Right ventricle myocardium superior (tissue), 1 donor: ENCODE results near the gene MRGPRX2. TPM values are rescaled to one million over a fixed set of nuclear protein-coding genes. Genes with fewer than 3 reads are reported as not detected.

Source experiments
- ATAC-seq: fragments of 200-7000 bp; cut with Tn5 transposase; one replicate; pipeline ENCODE4 v1.9.1; 2020; ENCODE audit warnings: mild to moderate bottlenecking; ENCODE audit not compliant: poor library complexity
- DNase-seq: peaks from one replicate; pipeline ENCODE4 v3.0.0-alpha.2; 2020
- intact Hi-C: fragments of 100-400 bp; cut with DNase I; formaldehyde crosslinking; loops from one replicate; pipeline ENCODE4 v1.11.2; 2022
- total RNA-seq: library from RNA; stranded (reverse); fragmentation: NEBNext Ultra II Directional; extraction: Animal tissue kit (Norgen Biotek cat#: 25700); gene quantifications from one replicate; pipeline ENCODE4 v1.2.1, GENCODE V29; 2021
- donor health status: DM: no; HTN: yes; CAD: no; lungs with severe emphysema.

The MRGPRX2 gene
- total RNA-seq, 1 donor from 2014 or later: not detected

GRCh38 chr11:19079643-19080440 lies 19.3 kb upstream of the MRGPRX2 start:
- intact Hi-C loops: loop anchor here (5.0 kb wide), 1 partner anchor 32 kb away; no protein-coding TSS in a partner anchor

DNA sequence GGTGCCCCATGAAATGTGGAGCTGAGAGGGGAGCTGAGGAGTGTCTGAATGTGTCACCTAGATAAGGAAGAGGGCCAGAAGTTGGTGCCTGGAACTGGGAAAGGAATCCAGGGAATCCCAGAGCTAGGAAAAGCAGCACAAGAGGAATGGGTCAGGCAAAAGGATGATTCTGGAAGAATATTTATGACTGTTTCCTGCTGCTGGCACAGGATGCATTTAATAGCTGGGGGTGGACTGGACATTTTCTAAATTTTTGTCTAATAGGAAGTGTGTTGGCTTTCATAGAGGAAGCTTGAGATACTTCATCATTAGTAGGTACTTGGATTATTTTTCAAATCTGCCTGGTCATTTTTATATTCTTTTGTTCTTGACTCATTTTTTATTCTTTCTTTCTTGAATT lies 17.4 kb upstream of the MRGPRX2 start:
- intact Hi-C loops: loop anchor here (5.0 kb wide), 1 partner anchor 34 kb away; no protein-coding TSS in a partner anchor
- no peak for DNase-seq
- ATAC-seq: no peak

More at GRCh38 chr11:19079643-19080440, 19.3 kb upstream of the MRGPRX2 start:
- DNase-seq (no peak), ATAC-seq (no peak)

GRCh38 chr11:19076744-19077589 lies 16.4 kb upstream of the MRGPRX2 start:
- intact Hi-C loops: loop anchor here (5.0 kb wide), 1 partner anchor 35 kb away; no protein-coding TSS in a partner anchor
- peak; percentile 55 for DNase-seq
- peak; percentile 85 for ATAC-seq

- DNase-seq (no peak), ATAC-seq (no peak)
- intact Hi-C loops: loop anchor here (5.0 kb wide), 1 partner anchor 37 kb away; no protein-coding TSS in a partner anchor
Observed at GRCh38 chr11:19075636-19076035, 15.1 kb upstream of the MRGPRX2 start.

DNA sequence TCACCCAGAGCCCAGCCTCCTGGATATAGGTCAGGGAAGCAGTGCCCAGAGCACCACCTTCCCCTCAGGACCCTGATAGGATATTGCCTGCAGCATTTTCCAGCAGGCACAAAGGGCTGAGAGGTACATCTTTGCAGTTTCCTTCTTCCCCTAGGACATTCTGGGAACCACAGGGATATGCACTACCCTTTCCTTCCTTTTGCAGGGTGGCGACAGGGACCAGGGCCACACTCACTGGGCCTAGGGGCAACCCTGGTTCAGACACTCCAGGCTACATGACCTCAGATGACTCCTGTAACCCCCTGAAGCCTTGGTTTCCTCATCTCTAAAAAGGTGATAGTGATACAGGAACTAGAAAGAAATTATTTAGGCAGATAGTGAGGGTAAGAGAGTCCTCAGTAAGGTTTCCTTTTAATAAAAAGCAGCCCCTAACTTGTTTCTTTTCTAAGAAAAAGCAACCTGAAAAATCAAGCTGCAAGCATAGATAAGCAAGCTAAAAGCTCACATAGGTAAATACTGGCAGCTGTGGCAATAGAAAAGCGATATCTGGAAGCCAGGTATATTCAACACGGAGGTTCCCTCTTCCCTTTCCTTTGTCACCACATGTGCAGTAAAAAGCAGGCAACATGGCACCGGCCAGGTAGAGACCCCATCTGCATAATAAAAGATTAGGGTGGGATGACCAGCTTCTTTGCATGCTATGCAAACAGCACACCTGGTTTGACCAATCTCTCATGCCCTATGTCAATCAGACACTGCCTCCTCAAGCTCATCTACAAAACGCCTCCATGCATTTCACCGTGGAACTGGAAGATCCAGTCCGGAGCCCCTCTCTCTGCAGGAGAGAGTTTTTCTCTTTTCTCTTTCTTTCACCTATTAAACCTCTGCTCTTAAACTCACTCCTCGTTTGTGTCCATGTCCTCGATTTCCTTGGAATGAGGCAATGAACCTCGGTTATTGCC lies 13.2 kb upstream of the MRGPRX2 start:
- no peak for DNase-seq
- intact Hi-C loops: no loop called here
- no peak for ATAC-seq

GRCh38 chr11:19072464-19072863 lies 11.9 kb upstream of the MRGPRX2 start:
- intact Hi-C loops: no loop called here
- ATAC-seq (no peak), DNase-seq (no peak)

DNA sequence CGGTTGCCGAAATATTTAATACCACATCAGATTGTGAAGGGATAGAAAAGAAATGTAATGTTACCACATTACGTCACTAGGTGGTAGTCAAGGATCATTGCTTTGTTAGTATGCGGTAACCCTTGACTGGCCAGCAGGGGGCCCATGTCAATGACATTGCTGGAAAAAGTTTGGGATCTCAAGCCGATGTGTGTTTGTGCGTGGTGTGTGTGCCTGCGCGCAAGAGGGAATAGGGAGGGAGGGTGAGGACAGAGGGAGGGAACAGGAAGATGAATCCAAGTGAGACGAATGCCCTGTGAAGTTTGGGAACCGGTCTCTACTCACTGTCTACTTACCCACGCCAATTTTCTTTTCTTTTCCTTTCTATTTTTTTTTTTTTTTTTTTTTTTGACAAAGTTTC lies 10.7 kb upstream of the MRGPRX2 start:
- ATAC-seq: peak; percentile 95
- intact Hi-C loops: loop anchor here (2.0 kb wide), 1 partner anchor 484 kb away; no protein-coding TSS in a partner anchor

GRCh38 chr11:19059833-19060232 lies 684 bp downstream of the MRGPRX2 start:
- DNase-seq: no peak
- intact Hi-C loops: no loop called here

More for the DNA sequence above, 10.7 kb upstream of the MRGPRX2 start:
- DNase-seq: peak; percentile 79

DNA sequence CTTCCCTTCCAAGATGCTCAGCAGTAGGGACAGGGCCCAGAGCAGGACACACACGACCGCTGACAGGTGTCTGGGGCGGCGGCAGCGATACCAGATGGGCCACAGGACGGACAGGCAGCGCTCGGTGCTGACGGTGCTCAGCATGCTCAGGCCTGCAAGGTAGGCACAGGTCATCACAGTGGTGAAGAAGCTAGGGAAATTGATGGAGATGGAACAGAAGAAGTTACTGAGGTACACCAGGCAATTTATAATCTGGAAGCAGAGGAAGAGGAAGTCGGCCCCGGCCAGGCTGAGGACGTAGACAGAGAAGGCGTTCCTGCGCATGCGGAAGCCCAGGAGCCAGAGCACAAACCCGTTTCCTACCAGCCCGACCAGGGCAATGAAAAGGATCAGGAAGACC lies 4.6 kb downstream of the MRGPRX2 start:
- ATAC-seq (no peak), DNase-seq (no peak)
- intact Hi-C loops: no loop called here

More at GRCh38 chr11:19059833-19060232, 684 bp downstream of the MRGPRX2 start:
- no peak for ATAC-seq

GRCh38 chr11:19055016-19055415 lies 5.5 kb downstream of the MRGPRX2 start:
- ATAC-seq (no peak), DNase-seq (no peak)
- intact Hi-C loops: no loop called here

GRCh38 chr11:19053909-19054308 lies 6.6 kb downstream of the MRGPRX2 start:
- intact Hi-C loops: no loop called here
- no peak for ATAC-seq
- no peak for DNase-seq

GRCh38 chr11:19050281-19050680 lies 10.2 kb downstream of the MRGPRX2 start:
- intact Hi-C loops: no loop called here

GRCh38 chr11:19049351-19049750 lies 11.2 kb downstream of the MRGPRX2 start:
- intact Hi-C loops: no loop called here
- ATAC-seq (no peak), DNase-seq (no peak)

More at GRCh38 chr11:19050281-19050680, 10.2 kb downstream of the MRGPRX2 start:
- DNase-seq (no peak), ATAC-seq (no peak)

DNA sequence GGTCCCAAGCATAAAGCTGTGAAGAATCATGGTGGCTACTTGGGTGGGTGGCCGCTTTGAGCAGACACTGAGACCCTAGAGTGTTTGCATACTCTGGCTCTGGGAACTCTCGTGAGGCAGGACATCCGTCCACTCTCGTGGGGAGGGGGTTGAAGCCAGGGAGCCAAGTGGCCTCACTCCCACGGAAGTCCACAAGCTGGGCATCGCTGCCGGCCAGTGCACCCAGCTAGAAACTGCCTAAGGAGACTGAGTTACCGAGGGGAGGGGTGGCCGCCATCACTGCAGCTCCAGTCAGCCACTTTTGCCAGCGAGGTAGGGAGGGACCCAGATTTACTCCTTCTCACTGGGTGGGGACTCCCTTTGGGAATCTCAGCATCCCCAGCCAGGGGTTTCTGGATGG lies 20.5 kb downstream of the MRGPRX2 start:
- ATAC-seq (no peak), DNase-seq (no peak)
- intact Hi-C loops: no loop called here

- DNase-seq: no peak
- intact Hi-C loops: no loop called here
- ATAC-seq: no peak
Observed at GRCh38 chr11:19039409-19039808, 21.1 kb downstream of the MRGPRX2 start.

DNA sequence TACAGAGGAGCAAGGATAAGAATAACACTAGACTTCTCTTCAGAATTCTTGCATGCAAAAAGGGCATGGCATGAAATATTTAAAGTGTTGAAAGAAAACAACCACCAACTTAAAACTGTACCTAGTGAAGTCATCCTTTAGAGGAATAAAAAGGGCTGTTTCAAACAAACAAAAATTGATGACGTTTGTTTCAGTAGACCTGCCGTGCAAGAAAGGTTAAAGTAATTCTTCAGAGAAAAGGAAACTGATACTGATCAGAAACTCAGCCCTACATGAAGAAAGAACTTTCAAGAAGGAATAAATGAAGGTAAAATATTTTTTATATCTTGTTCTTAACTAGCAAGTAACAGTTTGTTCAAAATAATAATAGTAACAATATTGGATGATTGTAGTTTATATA lies 27.5 kb downstream of the MRGPRX2 start:
- intact Hi-C loops: no loop called here
- DNase-seq (no peak), ATAC-seq (no peak)

GRCh38 chr11:19027829-19028595 lies 32.5 kb downstream of the MRGPRX2 start:
- DNase-seq (no peak), ATAC-seq (no peak)
- intact Hi-C loops: no loop called here

GRCh38 chr11:19026862-19027261 lies 33.7 kb downstream of the MRGPRX2 start:
- DNase-seq (no peak), ATAC-seq (peak; percentile 33)
- intact Hi-C loops: no loop called here
